ENCODE measurements around the gene SPATA6.

DNA sequence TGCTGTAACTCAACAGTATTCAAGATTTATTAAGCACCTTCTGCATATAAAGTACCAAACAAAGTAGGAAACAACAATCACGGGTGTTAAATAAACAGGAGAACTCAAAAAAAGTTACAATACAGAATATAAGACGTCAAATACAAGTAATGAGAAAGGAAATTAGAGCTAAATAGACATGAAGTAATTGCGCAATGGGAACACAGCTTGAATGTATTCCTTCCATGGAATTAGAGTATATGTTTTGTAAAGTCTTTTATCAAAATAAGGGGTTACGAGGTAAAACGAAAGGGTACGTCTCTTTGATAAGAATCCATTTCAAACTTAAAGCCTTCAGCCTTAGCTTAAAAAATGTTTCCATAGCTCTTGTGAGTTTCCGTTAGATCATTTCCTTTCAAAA lies 109.1 kb downstream of the SPATA6 start:
- TF ChIP-seq, protein P1, sequence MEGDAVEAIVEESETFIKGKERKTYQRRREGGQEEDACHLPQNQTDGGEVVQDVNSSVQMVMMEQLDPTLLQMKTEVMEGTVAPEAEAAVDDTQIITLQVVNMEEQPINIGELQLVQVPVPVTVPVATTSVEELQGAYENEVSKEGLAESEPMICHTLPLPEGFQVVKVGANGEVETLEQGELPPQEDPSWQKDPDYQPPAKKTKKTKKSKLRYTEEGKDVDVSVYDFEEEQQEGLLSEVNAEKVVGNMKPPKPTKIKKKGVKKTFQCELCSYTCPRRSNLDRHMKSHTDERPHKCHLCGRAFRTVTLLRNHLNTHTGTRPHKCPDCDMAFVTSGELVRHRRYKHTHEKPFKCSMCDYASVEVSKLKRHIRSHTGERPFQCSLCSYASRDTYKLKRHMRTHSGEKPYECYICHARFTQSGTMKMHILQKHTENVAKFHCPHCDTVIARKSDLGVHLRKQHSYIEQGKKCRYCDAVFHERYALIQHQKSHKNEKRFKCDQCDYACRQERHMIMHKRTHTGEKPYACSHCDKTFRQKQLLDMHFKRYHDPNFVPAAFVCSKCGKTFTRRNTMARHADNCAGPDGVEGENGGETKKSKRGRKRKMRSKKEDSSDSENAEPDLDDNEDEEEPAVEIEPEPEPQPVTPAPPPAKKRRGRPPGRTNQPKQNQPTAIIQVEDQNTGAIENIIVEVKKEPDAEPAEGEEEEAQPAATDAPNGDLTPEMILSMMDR (conservative IDR thresholded peaks at IDR 0.05; ENCODE audit: low read depth, low read length): no peak
- TF ChIP-seq EZH2 (IDR thresholded peaks at IDR 0.05; ENCODE audit: borderline replicate concordance, low read depth, low read length, poor library complexity, severe bottlenecking): no peak
